Measurements from ENCODE around the gene AKT3.

DNA sequence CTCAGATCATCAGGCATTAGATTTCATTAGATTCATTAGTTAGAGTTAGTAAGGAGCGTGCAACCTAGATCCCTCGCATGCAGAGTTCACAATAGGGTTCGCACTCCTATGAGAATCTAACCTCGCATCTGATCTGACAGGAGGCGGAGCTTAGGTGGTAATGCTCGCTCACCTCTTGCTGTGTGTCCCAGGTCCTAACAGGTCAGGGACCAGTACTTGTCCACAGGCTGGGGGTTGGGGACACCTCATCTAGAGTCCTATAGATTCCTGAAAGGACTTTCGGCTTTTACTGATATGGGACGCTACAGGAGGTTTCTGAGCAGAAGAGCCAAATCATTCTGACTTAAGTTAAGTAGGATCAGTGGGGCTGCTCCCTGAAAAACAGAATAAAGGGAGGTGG is 91.4 kb downstream of the AKT3 start:
- TF ChIP-seq CTCF (optimal IDR thresholded peaks at IDR 0.05 in 1 of 3, IDR thresholded peaks at IDR 0.05 in 1 of 3, conservative IDR thresholded peaks at IDR 0.05 in 1 of 3; ENCODE audit: extremely low read depth in 1 of 3, insufficient read depth in 2 of 3, low read length in 3 of 3): no peak
- TF ChIP-seq EZH2 (IDR thresholded peaks at IDR 0.05; ENCODE audit: low read length): no peak
